Keratinocyte (primary cell): ENCODE data around the gene FMN2.

Experiments
- EZH2 ChIP-seq: IDR thresholded peaks from one replicate; pipeline ENCODE4 v1.6.1; 2012; ENCODE audit warnings: inconsistent platforms, mild to moderate bottlenecking, low read length, moderate library complexity
- TF ChIP-seq, protein P1 (sequence below), 3 experiments: IDR thresholded peaks in 1 of 3; conservative IDR thresholded peaks in 1 of 3; optimal IDR thresholded peaks in 1 of 3; 2 replicates in 2 of 3; 3 replicates in 1 of 3; pipeline versions ENCODE3 to v1.5.1; 2011; ENCODE audit warnings: low read length in 3 of 3, mild to moderate bottlenecking in 3 of 3, moderate library complexity in 2 of 3, control low read depth in 1 of 3, inconsistent platforms in 1 of 3; ENCODE audit not compliant: insufficient read depth in 2 of 3; ENCODE audit errors: extremely low read depth in 1 of 3

DNA sequence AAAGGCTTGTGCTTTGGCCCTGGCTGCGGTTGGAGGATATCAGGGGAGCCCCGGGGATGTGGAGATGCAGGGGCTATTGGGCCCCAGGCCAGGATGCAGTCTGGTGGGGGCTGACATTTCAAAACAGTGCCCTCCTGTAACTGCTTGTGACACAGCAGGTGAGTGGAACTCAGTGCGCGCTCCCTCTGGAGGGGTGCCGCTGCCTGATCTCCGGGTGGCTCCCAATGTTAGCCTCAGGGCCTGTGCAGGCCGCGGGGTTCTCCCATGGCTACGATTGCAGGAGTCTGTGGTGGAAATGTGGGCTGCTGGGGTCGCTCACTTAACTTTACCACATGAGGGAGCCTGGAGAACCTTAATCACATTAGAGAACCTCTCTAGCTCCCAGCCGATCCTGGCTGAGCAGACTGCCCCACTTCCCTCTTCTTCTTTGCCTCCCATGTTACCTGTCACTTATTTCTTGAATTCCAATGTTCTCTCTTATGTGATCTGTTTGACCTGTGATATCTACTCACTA lies 163.2 kb downstream of the FMN2 start:
- TF ChIP-seq, protein P1, sequence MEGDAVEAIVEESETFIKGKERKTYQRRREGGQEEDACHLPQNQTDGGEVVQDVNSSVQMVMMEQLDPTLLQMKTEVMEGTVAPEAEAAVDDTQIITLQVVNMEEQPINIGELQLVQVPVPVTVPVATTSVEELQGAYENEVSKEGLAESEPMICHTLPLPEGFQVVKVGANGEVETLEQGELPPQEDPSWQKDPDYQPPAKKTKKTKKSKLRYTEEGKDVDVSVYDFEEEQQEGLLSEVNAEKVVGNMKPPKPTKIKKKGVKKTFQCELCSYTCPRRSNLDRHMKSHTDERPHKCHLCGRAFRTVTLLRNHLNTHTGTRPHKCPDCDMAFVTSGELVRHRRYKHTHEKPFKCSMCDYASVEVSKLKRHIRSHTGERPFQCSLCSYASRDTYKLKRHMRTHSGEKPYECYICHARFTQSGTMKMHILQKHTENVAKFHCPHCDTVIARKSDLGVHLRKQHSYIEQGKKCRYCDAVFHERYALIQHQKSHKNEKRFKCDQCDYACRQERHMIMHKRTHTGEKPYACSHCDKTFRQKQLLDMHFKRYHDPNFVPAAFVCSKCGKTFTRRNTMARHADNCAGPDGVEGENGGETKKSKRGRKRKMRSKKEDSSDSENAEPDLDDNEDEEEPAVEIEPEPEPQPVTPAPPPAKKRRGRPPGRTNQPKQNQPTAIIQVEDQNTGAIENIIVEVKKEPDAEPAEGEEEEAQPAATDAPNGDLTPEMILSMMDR (optimal IDR thresholded peaks at IDR 0.05 in 1 of 3, IDR thresholded peaks at IDR 0.05 in 1 of 3, conservative IDR thresholded peaks at IDR 0.05 in 1 of 3; ENCODE audit: extremely low read depth in 1 of 3, insufficient read depth in 2 of 3, low read length in 3 of 3) = no peak
- no peak for TF ChIP-seq EZH2
